GM21528 (cell line): Measurements from ENCODE around the gene CPEB4.

Source experiments
- ATAC-seq: cut with Tn5 transposase; IDR thresholded peaks from one replicate; pipeline ENCODE4 v1.9.1; 2021; ENCODE audit warnings: mild to moderate bottlenecking, moderate library complexity; ENCODE audit not compliant: unreplicated experiment, low FRiP score

Gene CPEB4

GRCh38 chr5:173858670-173859407, 29.3 kb upstream of the CPEB4 start:
- ATAC-seq: no peak

- ATAC-seq: no peak
Measured at GRCh38 chr5:173859408-173860159, 28.6 kb upstream of the CPEB4 start.

GRCh38 chr5:173862047-173862477, 26.1 kb upstream of the CPEB4 start:
- no peak for ATAC-seq

- no peak for ATAC-seq
Measured at GRCh38 chr5:173863359-173863758, 24.8 kb upstream of the CPEB4 start.

GRCh38 chr5:173864126-173865050, 23.8 kb upstream of the CPEB4 start:
- ATAC-seq: no peak

GRCh38 chr5:173866243-173866857, 21.8 kb upstream of the CPEB4 start:
- no peak for ATAC-seq

- ATAC-seq: no peak
Measured at GRCh38 chr5:173866858-173867679, 21.1 kb upstream of the CPEB4 start.

- ATAC-seq: no peak
Measured at GRCh38 chr5:173868096-173868880, 19.9 kb upstream of the CPEB4 start.

- no peak for ATAC-seq
Measured at GRCh38 chr5:173869316-173869715, 18.8 kb upstream of the CPEB4 start.

- ATAC-seq: no peak
Measured at GRCh38 chr5:173872957-173873305, 15.2 kb upstream of the CPEB4 start.

- no peak for ATAC-seq
Measured at GRCh38 chr5:173873306-173873922, 14.7 kb upstream of the CPEB4 start.

GRCh38 chr5:173875189-173875588, 13.0 kb upstream of the CPEB4 start:
- ATAC-seq: no peak

- no peak for ATAC-seq
Measured at GRCh38 chr5:173878224-173878967, 9.8 kb upstream of the CPEB4 start.

- ATAC-seq: no peak
Measured at GRCh38 chr5:173880306-173880985, 7.7 kb upstream of the CPEB4 start.

- no peak for ATAC-seq
Measured at GRCh38 chr5:173881811-173882575, 6.2 kb upstream of the CPEB4 start.

- ATAC-seq: no peak
Measured at GRCh38 chr5:173882632-173883031, 5.5 kb upstream of the CPEB4 start.
